ENCODE measurements around the gene INAFM2.
A peak's percentile ranks its signal among the peaks of the same experiment; 100 is the strongest.

Gene INAFM2

GRCh38 chr15:40307421-40308211 lies 15.9 kb upstream of the INAFM2 start, which contains the start of gene PLCB2 (continued):
- TF ChIP-seq HIC1 (tag by site-specific recombination; IDR thresholded peaks at IDR 0.05) (no peak), GLIS1 (tag by site-specific recombination; IDR thresholded peaks at IDR 0.05) (peak; percentile 66), ZNF18 (tag by site-specific recombination; IDR thresholded peaks at IDR 0.05) (no peak), GLI2 (tag by site-specific recombination; IDR thresholded peaks at IDR 0.05; ENCODE audit: borderline replicate concordance, low read depth) (no peak), ZFHX2 (tag by site-specific recombination; conservative IDR thresholded peaks at IDR 0.05) (0 out of 2 replicates have a peak, but pooled peaks have one; percentile 9), ZBTB20 (tag by site-specific recombination; IDR thresholded peaks at IDR 0.05) (no peak), ZNF16 (tag by site-specific recombination; IDR thresholded peaks at IDR 0.05; ENCODE audit: low read depth) (no peak), ZFP69B (tag by site-specific recombination; IDR thresholded peaks at IDR 0.05) (no peak), ZSCAN5A (tag by site-specific recombination; IDR thresholded peaks at IDR 0.05) (no peak), ZNF626 (tag by site-specific recombination; IDR thresholded peaks at IDR 0.05) (no peak), ZBTB17 (tag by site-specific recombination; IDR thresholded peaks at IDR 0.05) (no peak), ZNF335 (tag by site-specific recombination; conservative IDR thresholded peaks at IDR 0.05) (0 out of 2 replicates have a peak, but pooled peaks have one; percentile 33)

- Histone ChIP-seq H3K4me1 (ENCODE audit: control insufficient read depth, insufficient read depth, low read length) (no peaks in the 10 kb centered on the region; the same call in 1 of the 2 replicates), H3K36me3 (ENCODE audit: control insufficient read depth in 2 of 2, insufficient read depth in 1 of 2, low read length in 2 of 2) (no peaks in the 10 kb centered on the region), H3K27ac (ENCODE audit: extremely low read depth, low read depth, low read length) (no peak overlapping the region), H3K9me3 (ENCODE audit: control insufficient read depth, insufficient read depth, low read depth, low read length) (no peaks in the 10 kb centered on the region), H3K4me3 (ENCODE audit: low read depth, low read length) (no peak overlapping the region)
- CTCF ChIA-PET: interaction anchor here (0.7 to 16.0 kb wide), 19 partner anchors 8 to 262 kb away, joined by 3 to 248 read pairs (median 7); partner anchors contain the start of gene ANKRD63
- TF ChIP-seq ZNF558 (tag by site-specific recombination; IDR thresholded peaks at IDR 0.05): no peak
- TF ChIP-seq ZNF830 (tag by site-specific recombination; IDR thresholded peaks at IDR 0.05; ENCODE audit: low read depth): no peak
- peak; percentile 60 for TF ChIP-seq ZNF341 (tag by site-specific recombination; IDR thresholded peaks at IDR 0.05; ENCODE audit: low read depth)
- POLR2A ChIA-PET: interaction anchor here (1.2 to 1.8 kb wide), 2 partner anchors 18 to 30 kb away, joined by 4 to 6 read pairs; no protein-coding TSS in a partner anchor
Observed at GRCh38 chr15:40309344-40309862, 14.1 kb upstream of the INAFM2 start.
